Hepatocyte (in vitro differentiated cells): ENCODE results near the gene NPY2R.
A peak's percentile ranks its signal among the peaks of the same experiment; 100 is the strongest.

Source experiments
- CTCF ChIP-seq: fragments of 200-600 bp; sonication (generic); IDR thresholded peaks from 2 replicates; pipeline ENCODE4 v1.5.1; 2016; ENCODE audit warnings: antibody characterized with exemption, mild to moderate bottlenecking; ENCODE audit not compliant: poor library complexity
- EZH2 ChIP-seq: fragments of 200-600 bp; sonication (generic); IDR thresholded peaks from 2 replicates; pipeline ENCODE4 v1.6.1; 2016; ENCODE audit warnings: antibody characterized with exemption, mild to moderate bottlenecking, borderline replicate concordance
- EZH2phosphoT487 ChIP-seq: fragments of 200-600 bp; sonication (generic); IDR thresholded peaks from one replicate; pipeline ENCODE4 v1.6.1; 2018; ENCODE audit warnings: antibody characterized with exemption, mild to moderate bottlenecking, low read depth, moderate library complexity; ENCODE audit not compliant: unreplicated experiment, severe bottlenecking

GRCh38 chr4:155170569-155170968 lies 37.9 kb upstream of the NPY2R start:
- TF ChIP-seq CTCF (peak; percentile 7), EZH2phosphoT487 (no peak), EZH2 (no peak)
